COR-L47 (cell line): ENCODE measurements around the gene FRMD4B.

Experiments used
- DNase-seq: peaks from one replicate; lab custom pipeline; 2025; lab: John Stamatoyannopoulos, UW

Gene FRMD4B

GRCh38 chr3:69385723-69386555, at the start of gene FRMD4B:
TSS of gene FRMD4B (minus strand) at chr3:69386088. CDS start at chr3:69385989, 99 bp downstream.
- DNase-seq: peak; percentile 9

- DNase-seq: no peak
Observed at GRCh38 chr3:69433969-69434325, 48.1 kb upstream of the FRMD4B start.

- no peak for DNase-seq
Observed at GRCh38 chr3:69433121-69433968, 47.5 kb upstream of the FRMD4B start.

GRCh38 chr3:69428657-69429255, 42.9 kb upstream of the FRMD4B start:
- no peak for DNase-seq

- DNase-seq: no peak
Observed at GRCh38 chr3:69426967-69427304, 41.0 kb upstream of the FRMD4B start.

- DNase-seq: no peak
Observed at GRCh38 chr3:69426291-69426966, 40.5 kb upstream of the FRMD4B start.

GRCh38 chr3:69425249-69425648, 39.4 kb upstream of the FRMD4B start:
- no peak for DNase-seq

- DNase-seq: no peak
Observed at GRCh38 chr3:69423463-69424155, 37.7 kb upstream of the FRMD4B start.

GRCh38 chr3:69422751-69423150, 36.9 kb upstream of the FRMD4B start:
- no peak for DNase-seq

GRCh38 chr3:69420781-69421520, 35.1 kb upstream of the FRMD4B start:
- no peak for DNase-seq

- no peak for DNase-seq
Observed at GRCh38 chr3:69419276-69419675, 33.4 kb upstream of the FRMD4B start.

GRCh38 chr3:69417541-69418078, 31.7 kb upstream of the FRMD4B start:
- no peak for DNase-seq

GRCh38 chr3:69413551-69414207, 27.8 kb upstream of the FRMD4B start:
- DNase-seq: no peak

GRCh38 chr3:69411346-69411745, 25.5 kb upstream of the FRMD4B start:
- DNase-seq: no peak

GRCh38 chr3:69410301-69410700, 24.4 kb upstream of the FRMD4B start:
- peak; percentile 24 for DNase-seq

- no peak for DNase-seq
Observed at GRCh38 chr3:69409831-69410230, 23.9 kb upstream of the FRMD4B start.

- no peak for DNase-seq
Observed at GRCh38 chr3:69409011-69409410, 23.1 kb upstream of the FRMD4B start.

GRCh38 chr3:69408542-69408941, 22.7 kb upstream of the FRMD4B start:
- no peak for DNase-seq

- DNase-seq: no peak
Observed at GRCh38 chr3:69407908-69408307, 22.0 kb upstream of the FRMD4B start.

GRCh38 chr3:69406163-69406562, 20.3 kb upstream of the FRMD4B start:
- DNase-seq: no peak
